NT2/D1 (cell line): ENCODE results near the gene BPIFB2.

Experiments used
- SUZ12 ChIP-seq: IDR thresholded peaks from 2 replicates; pipeline ENCODE4 v1.6.1; 2011; ENCODE audit not compliant: insufficient read length, insufficient read depth; ENCODE audit errors: extremely low read depth
- YY1 ChIP-seq: IDR thresholded peaks from 2 replicates; pipeline ENCODE4 v1.6.1; 2011; ENCODE audit not compliant: insufficient read length, insufficient read depth
- ZNF274 ChIP-seq: IDR thresholded peaks from 2 replicates; pipeline ENCODE4 v1.6.1; 2011; ENCODE audit warnings: mild to moderate bottlenecking, low read depth, low read length

DNA sequence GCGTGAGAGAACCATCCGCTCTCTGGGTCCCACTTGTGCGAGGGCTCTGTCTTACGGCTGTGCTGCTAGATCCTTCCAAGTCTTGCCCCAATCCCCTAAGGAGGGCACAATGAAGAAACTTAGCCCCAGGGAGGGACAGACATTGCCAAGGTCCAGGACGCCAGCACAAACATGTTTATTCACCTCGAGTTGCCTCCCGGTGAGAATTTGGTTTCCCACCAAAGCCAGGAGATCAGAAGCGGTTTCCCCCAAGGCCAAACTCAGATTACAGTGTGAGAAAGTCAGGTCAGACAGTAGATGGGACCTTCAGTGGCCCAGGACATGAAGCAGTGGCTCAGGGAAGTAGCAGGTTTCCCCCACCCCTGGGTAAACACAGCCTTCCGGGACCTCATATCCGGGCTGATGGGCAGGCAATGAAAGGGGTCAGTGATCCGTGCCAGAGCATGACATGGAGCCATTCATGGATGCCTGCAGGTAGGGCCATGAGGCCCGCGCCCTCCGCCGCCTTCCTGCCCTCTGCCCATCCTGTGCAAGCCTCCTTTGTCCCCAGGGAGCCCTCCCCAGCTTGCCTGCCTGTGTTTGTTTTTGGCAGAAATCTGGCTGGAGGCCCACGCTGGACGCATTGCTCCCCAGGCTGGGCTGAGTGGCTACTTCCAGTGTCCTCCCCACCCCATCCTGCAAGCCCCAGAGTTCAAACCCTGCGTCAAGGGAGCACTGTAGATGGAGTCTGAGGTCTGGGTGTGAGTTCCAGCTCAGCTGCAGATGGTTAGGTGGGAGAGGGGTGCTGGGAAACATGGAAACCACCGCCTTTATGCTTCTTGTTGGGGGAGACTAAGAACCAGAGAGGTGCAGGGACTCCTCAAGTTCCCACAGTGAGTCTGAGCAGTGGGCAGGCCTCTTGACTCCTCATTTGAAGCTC is 2.0 kb downstream of the BPIFB2 start:
- no peak for TF ChIP-seq ZNF274
- no peak for TF ChIP-seq YY1
- no peak for TF ChIP-seq SUZ12
